ENCODE data around the gene AMN.
"Not testable (repeated sequence)": the region's sequence is repeated elsewhere in the genome, so short reads cannot be mapped to it uniquely, and the experiment has no call there.

The AMN gene

GRCh38 chr14:102922490-102923200 lies at the start of gene AMN:
Gene AMN (plus strand): TSS chr14:102922663. CDS start chr14:102922689, 26 bp downstream.
- DNase-seq: no peak

GRCh38 chr14:102873131-102873530 lies 49.3 kb upstream of the AMN start:
- no peak for DNase-seq

GRCh38 chr14:102873546-102874061 lies 48.9 kb upstream of the AMN start:
- DNase-seq: no peak

- DNase-seq: no peak
Observed at GRCh38 chr14:102875652-102876051, 46.8 kb upstream of the AMN start.

- not testable (repeated sequence) for DNase-seq
Observed at GRCh38 chr14:102877511-102877910, 45.0 kb upstream of the AMN start.

- DNase-seq: no peak
Observed at GRCh38 chr14:102878174-102878969, 44.1 kb upstream of the AMN start.

GRCh38 chr14:102878970-102879460 lies 43.4 kb upstream of the AMN start:
- DNase-seq: no peak

GRCh38 chr14:102882226-102882906 lies 40.1 kb upstream of the AMN start:
- no peak for DNase-seq

GRCh38 chr14:102883089-102883541 lies 39.3 kb upstream of the AMN start:
- no peak for DNase-seq

- DNase-seq: no peak
Observed at GRCh38 chr14:102883554-102883953, 38.9 kb upstream of the AMN start.

GRCh38 chr14:102885737-102886447 lies 36.6 kb upstream of the AMN start:
- DNase-seq: no peak

- DNase-seq: no peak
Observed at GRCh38 chr14:102888748-102889147, 33.7 kb upstream of the AMN start.

GRCh38 chr14:102889615-102890014 lies 32.8 kb upstream of the AMN start:
- no peak for DNase-seq

- no peak for DNase-seq
Observed at GRCh38 chr14:102891111-102891510, 31.4 kb upstream of the AMN start.

GRCh38 chr14:102891556-102891955 lies 30.9 kb upstream of the AMN start:
- no peak for DNase-seq

- DNase-seq: no peak
Observed at GRCh38 chr14:102892651-102893050, 29.8 kb upstream of the AMN start.

GRCh38 chr14:102893452-102893851 lies 29.0 kb upstream of the AMN start:
- no peak for DNase-seq

- not testable (repeated sequence) for DNase-seq
Observed at GRCh38 chr14:102896735-102897134, 25.7 kb upstream of the AMN start.

- no peak for DNase-seq
Observed at GRCh38 chr14:102897299-102898027, 25.0 kb upstream of the AMN start.

GRCh38 chr14:102898298-102898697 lies 24.2 kb upstream of the AMN start:
- no peak for DNase-seq

- no peak for DNase-seq
Observed at GRCh38 chr14:102898776-102899515, 23.5 kb upstream of the AMN start.
